D341Med (cell line): ENCODE data around the gene CARD11.
"Not testable (repeated sequence)": the region's sequence is repeated elsewhere in the genome, so short reads cannot be mapped to it uniquely, and the experiment has no call there.

Experiments used
- DNase-seq: peaks from one replicate; pipeline ENCODE4 v3.0.0; 2012; ENCODE audit warnings: low spot score

CARD11 gene

DNA sequence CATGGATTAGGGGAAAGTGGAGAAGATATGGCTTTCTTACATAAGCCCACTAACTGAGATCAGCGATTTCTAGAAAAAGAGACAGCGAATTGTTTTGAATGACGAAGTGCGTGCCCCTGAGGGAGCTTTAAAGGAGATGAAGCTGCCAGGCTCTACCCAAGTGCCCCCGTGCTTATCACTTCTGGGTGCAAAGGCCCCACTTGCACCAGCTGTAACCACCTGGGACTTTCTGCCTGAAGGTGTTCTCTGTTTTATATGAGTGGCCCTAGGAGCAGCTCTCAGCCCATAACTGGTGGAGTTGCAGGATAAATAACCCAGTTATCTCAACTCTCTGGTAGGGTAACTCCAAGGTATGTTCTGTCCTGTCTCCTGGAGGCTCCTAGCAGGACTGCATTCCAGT lies 20.4 kb upstream of the CARD11 start:
- no peak for DNase-seq

DNA sequence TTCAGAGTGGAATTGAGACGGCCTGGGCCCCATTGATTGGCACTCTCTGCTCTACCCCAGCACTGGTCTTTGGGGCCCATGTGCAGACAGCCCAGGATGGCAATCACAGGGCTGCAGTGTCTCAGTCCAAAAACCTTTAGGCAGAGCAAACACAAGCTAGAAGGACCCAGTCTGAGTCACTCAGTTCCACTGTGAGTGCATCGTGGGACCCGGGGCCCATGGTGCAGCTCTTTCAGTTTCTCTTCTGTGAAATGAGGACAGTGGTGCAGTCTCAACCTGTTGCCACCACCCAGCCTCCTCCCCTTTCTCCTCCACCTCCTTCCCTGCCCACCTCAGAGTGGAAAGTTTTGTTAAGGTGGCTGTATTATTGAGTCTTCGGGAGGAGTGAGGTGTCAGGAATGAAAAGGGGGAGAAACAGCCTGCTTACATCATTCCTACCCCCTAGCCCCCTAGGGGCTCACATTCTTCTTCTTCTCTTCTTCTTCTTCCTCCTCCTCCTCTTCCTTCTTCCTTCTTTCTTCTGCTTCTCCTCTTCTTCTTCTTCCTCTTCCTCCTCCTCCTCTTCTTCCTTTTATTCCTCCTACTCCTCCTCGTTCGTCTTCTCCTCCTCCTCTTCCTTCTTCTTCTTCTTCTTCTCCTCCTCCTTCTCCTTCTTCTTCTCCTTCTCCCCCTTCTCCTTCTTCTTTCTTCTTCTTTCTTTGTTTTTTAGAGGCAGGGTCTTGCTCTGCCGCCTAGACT lies 19.5 kb upstream of the CARD11 start:
- no peak for DNase-seq

DNA sequence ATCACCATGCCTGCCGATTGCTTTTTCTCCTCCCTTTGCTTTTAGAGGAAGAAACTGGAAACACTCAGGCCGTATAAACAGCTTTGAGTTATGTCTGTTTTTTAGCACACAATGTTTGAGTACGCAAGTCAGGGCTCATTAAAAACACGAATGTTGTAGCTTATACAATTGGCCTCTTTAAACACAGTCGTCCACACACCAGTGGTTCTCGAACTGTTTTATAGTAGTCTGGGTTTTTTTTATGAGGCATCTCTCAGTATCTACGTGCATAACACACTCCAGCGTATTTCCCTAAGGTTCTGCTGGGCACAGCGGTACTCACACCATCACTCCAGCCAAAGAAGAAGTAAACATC lies 13.4 kb upstream of the CARD11 start:
- DNase-seq, result no peak

DNA sequence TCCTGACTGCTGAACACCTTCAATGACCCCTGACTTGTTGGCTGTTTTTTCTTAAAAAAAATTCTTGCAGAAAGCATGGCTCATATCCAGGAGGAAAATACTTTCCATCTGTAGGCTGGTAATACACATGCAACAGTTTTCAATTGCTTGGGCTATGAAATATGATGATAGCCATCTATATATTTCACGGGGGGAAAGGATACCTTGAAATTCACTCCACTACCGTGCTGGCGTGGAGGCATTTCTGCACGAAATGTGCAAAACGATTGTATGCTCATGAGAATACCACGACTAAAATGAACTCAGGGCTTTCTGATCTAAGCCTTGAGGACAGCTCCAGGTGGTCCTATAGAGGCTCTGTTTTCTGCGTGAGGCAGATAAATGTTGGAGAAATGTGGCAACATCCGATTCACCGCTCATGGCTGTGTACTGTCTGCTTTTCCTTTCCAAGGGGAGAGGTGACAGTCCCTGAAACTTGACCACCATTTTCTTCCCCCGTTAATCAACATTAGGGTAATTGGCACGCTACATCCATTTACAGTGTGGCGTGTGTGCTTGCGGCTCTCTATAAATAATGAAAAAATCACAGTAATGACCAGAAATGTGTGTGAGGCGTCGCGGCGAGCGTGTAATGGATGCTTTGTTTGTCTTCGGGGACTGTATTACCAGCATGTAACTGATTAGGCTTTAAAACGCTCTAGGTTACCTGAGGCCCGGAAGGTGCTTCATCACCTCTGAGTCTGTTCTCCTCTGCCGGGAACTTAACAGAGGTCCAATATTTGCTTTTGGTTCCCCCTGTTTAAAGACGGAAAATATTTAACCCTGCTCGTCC lies 12.8 kb upstream of the CARD11 start:
- DNase-seq, result no peak

DNA sequence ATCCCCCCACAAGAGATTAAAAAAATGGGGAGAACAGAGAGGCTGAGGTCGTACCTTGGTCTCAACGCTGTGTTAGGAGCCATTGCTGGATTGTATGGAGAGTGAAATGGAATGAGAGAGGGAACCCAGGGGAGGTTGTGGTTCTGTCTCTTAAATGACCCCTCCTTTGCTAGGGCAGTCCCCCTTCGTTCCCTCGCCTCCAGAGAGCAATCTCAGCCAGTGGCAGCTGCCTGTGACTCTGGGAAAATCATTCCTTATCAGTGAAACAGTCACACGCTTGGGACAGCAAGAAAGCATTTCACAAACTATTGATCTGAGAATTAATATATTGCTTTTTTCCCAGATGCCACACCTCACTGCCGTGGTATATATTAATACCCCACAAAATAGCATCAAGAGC lies 12.0 kb upstream of the CARD11 start:
- no peak for DNase-seq

DNA sequence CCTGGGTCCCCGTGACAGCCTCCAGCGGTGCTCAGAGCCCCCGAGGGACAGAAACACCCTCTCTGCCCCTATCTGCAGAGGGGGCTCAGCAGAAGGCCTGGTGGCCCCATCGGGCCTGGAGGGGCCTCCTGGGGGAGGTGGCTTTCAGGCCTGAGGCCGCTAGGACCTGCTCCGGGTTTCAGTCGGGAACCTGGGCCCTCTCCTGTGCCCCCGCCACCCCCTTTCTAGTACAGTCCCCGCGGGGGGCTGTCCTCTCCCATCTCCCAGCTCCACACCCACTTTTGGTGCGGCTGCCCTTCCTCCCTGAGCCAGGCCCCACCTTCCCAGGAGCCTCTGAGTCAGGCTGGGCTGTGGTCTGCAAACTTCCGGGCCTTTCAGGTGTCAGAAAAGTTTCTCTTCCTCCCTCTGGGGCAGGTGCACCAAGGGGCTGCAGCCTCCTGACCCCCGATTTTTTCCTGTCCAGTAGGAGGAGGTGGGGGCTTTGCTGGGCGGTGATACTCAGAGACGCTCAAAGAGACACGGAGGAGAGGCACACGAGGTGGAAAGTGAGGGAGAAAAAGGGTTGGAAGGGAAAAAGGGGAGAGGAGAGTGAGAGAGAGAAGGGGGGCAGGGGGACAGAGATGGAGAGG lies 692 bp downstream of the CARD11 start:
- DNase-seq, result no peak

DNA sequence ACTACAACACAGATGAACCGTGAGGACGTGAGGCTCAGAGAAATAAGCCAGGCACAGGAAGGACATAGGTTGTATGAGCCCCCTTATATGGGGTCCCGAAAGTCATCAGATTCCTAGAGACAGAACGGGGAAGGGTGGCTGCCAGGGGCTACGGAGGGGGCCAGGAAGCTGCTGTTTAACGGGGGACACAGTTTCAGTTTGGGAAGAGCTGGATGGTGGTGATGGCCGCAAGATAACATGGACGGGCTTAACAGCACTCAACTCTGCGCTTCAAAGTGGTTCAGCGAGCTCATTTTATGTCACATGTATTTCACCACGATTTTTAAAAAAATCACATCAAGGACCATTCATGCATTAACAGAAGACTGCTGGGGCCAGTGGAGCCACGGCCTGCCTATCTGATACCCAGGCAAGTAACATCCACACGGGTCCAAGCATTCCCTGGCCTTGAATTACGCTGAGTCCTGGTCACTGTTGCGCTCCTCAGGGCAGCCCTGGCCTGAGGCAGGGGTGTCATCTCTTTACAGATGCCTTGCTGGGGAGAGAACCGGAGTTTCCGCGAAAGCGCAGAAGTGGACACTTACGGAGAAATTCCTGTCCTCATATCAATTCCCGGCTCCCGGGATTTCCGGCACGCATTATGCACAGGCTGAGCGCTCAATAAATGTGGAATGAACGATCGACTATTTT lies 1.5 kb downstream of the CARD11 start:
- no peak for DNase-seq

DNA sequence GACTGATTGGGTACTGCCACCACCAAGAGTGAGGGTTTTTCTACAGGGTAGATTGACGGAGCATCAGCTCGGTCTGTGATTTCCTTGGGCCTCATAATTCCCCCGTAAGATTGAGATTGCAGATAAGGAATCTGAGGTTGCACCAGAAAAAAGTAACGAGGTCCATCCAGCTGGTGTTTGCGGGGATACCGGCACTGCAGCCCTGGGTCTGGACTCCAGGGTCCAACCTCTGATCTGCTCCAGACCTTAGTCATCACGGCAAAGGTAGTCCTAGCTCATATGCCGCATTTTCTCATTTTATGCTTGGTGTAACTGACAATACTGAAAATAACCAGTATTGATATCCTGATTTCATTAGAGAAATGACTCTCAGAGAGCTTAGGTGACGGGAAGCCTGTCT lies 3.9 kb downstream of the CARD11 start:
- DNase-seq, result no peak

DNA sequence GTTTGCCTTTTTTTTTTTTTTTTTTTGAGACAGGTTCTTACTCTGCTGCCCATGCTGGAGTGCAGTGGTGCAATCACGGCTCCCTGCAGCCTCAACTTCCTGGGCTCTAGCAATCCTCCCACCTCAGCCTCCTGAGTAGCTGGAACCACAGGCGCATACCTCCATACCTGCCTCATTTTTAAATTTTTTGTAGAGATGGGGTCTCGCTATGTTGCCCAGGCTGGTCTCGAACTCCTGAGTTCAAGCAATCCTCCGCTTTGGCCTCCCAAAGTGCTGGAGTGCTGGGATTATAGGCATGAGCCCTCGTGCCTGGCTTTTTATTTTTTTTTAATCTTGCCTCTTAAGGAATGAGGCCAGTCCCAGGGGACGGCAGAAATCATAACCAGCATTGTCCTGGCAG lies 5.7 kb downstream of the CARD11 start:
- DNase-seq, result not testable (repeated sequence)

DNA sequence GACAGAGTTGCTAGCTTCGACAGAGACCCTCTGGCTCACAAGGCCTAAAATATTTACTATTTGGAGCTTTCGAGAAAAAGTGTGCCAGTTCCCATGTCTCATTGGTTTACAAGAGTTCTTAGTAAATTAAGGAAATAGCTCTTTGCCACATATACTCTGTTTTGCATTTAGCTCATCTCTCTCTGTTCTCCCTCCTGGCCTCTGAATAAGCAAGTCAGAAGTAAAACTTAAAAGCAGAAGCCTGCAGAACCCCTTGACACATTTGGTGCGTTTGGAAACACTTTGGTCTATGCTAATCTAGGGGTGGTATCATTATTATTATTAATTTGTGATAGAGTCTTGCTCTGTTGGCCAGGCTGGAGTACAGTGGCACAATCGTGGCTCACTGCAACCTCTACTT lies 6.4 kb downstream of the CARD11 start:
- no peak for DNase-seq

DNA sequence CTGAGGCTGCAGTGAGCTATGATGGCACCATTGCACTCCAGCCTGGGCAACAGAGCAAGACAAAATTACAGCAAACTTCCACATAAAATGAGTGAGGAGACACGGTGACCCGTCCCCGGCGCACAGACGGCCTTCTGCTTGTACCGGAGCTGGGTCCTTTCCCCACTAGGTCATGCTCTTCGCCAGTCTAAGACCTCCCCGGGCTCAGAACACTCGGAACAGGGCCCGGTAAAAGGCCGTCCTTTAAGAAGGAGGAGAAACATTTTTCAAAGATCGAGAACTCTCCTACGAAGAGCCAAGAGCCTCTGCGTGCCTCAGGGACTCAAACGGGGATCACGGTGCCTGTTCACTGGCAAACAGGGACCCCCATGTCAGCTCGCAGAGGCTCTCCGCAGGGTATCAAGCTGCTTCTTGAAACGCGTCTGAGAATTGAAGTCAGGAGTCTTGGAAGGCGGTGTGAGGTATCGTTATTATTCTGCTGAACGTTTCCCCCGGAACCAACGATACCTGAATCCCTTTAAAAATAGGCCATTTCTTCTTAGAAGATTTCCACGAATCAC lies 9.0 kb downstream of the CARD11 start:
- no peak for DNase-seq

DNA sequence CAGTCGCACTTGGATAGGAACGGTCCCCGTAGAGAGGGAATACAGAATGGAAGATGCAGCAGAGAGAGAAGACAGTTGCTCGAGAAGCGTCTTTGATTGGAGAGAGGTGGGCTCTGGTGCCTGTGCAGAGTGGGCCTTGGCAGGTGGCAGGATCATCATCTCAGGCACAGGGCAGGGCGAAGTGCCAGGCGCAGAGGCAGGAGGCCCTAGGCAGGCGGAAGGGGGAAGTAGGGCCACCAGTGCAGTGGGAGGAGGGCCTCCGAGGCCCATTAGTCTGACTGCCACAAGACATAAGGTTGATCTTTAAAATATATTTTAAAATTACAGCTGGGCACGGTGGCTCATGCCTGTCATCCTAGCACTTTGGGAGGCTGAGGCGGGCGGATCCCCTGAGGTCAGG lies 10.1 kb downstream of the CARD11 start:
- no peak for DNase-seq

DNA sequence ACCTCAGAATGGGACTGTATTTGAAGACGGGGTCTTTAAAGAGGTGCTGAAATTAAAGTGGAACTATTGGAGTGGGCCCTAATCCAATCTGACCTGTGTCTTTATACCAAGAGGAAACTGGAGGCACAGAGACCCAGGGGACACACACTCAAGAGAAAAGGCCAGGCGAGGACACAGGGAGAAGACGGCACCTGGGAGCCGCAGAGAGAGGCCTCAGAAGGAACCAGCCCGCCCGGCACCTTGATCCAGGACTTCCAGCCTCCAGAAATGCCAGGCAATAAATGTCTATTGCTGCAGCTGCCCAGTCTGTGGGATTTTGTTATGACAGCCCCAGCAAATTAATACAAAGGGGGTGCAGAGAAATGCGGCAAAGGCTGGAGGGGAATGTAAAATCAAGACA lies 10.5 kb downstream of the CARD11 start:
- DNase-seq, result no peak

DNA sequence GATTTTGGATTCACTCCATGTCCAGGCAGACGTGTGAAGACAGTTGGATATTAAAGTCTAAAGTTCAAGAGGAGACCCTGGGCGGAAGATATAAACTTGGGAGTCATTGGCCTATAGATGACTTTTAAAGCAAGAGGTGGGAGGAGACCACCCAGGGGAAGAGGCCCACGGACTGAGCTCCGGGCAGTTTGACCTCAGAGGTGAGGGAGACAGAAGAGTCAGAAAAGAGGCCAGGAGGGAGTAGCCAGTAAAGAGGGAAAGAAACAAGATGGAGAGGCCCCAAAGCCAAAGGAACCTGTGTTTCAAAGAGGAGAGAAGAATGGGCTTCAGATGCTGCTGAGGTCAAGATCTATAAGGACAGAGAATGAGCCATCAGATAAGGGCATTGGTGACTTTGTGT lies 11.4 kb downstream of the CARD11 start:
- no peak for DNase-seq

DNA sequence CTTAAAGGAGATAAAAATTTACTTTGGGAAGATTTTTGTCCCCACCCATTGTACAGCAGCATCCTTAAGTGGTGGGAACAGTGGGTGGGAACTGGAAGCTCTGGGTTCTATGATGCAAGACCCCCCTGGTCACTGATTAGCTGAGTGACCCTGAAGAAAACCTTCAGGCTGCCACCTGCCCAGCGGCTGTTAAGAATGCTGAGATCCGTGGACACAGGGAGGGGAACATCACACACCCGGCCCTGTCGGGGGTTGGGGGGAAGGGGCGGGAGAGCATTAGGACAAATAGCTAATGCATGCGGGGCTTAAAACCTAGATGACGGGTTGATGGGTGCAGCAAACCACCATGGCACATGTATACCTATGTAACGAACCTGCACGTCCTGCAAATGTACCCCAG lies 14.5 kb downstream of the CARD11 start:
- no peak for DNase-seq

DNA sequence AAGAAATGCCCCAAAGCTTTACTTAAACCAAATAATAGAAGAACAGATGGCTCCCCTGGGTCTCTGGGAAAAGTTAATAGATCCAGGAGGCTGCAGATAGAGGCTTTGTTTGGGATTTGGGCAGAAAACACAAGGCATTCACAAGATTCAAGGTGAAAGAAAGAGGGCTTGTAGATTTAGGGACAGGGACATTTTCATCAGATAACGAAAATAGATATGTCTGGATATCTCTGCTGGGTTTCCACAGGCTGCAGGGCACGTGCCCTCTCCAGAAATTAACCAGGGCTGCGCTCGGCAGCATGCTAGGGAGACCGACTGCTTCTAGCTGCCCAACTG lies 14.9 kb downstream of the CARD11 start:
- no peak for DNase-seq

DNA sequence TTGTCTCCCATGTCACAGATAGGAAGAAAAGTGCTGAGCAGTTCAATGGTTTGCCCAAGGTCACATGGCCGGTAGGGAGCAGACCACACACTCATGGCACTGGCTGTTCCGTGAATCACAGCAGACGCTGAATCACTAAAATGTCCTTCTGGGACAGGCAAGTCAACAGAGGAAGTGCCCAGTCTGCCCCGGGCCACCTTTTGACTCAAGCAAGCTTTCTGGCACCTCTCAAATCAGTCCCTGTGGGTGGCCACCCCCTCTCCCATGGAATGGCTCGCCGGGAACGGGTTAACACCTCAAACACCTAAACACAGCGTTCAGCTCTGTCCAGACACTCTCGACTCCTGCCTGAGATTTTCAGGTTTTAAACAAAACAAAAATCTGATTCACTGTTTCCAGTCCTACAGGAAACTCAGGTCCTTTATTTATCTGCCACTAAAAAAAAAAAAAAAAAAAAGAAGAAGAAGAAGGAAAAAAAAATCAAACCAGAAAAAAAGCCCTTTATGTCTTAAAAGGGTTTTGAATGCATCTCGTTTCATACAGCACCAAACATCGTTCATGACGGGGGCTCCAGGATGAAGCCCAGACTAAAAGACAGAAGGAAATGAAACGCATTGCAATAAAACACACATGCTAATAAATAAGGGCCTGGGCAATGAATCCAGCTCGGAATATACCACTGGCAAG lies 15.5 kb downstream of the CARD11 start:
- no peak for DNase-seq

DNA sequence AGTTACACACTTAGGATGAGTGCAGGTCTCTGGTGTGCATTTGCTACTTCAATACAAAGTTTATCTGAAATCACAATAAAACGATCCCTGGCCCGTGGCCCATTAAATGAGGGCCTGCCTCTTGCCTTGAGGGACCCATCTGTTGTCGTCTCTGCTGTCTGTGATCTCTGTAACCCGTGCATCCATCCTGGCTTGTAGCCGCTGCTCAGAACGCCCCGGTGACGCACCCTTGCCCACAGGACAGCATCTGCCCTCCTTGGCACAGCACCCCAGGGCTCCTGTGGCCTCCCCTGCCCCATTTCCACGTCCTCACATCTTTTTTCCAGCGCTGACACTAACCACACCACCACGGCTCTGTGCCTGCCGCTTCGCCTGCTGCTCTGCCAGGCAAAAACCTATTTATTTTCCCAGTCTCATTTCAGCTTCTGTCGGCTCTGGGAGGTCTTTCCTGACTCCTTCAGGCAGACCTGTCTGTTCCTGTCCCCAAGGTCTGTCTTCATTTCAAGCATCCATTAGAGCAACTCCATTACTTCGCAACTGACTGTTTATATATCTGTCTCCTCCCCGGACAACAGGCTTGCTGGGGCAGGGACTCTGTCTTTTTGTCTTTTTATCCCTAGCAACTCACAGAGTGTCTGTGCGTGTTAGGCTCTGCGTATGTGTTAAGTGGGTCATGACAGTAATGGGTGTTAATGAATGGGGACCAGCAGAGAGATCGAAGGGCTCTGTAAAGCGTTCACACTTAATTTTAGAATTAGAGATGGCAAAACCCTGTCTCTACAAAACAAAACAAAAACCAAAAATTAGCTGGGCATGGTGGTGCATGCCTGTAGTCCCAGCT lies 16.4 kb downstream of the CARD11 start:
- no peak for DNase-seq

DNA sequence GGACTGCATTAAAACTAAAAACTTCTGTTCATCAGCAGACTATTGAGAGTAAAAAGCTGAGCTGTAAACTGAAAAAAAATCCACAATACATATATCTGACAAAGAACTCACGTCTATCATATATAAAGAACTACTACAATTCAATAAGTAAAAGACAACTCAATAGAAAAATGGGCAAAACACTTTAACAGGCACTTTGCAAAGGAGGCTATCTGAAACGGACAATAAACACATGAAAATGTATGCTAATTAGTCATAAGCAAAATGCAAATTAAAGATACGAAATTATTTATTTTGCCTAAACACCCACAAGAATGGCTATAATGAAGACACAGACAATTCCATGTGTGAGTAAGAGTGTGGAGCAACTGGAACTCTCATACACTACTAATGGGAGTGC lies 18.1 kb downstream of the CARD11 start:
- no peak for DNase-seq

DNA sequence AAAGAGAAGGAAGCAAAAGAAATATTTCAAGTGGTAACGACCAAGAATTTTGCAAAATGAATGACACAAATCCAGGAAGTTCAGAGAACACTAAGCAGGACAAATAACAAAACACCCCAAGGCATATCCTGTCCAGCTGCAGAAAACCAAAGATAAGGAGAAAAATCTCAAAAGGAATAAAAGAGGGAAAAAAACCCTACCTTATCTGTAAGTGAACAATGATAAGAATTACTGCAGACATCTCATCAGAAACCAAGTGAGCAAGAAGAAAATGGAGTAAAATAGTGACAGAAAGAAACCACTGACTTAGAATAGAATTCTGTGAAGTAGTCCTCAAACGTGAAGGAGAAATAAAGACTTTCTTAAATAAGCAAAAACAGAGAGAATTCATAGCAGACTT lies 21.8 kb downstream of the CARD11 start:
- DNase-seq, result no peak

DNA sequence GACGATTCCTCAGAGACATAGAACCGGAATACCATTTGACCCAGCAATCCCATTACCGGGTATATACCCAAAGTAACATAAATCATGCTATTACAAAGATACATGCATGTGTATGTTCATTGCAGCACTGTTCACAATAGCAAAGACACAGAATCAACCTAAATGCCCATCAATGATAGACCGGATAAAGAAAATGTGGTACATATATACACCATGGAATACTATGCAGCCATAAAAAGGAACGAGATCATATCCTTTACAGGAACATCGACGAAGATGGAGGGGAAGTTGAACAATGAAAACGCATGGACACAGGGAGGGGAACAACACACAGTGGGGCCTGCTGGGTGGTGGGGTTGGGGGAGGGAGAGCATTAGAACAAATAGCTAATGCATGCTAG lies 22.4 kb downstream of the CARD11 start:
- not testable (repeated sequence) for DNase-seq
